Suppressor macrophage treated with lipopolysaccharide for 4 hours (primary cell): Measurements from ENCODE around the gene PRODH2.

ENCODE experiments used
- DNase-seq: peaks from one replicate; pipeline ENCODE4 v3.0.0-alpha.2; 2020

PRODH2 gene

DNA sequence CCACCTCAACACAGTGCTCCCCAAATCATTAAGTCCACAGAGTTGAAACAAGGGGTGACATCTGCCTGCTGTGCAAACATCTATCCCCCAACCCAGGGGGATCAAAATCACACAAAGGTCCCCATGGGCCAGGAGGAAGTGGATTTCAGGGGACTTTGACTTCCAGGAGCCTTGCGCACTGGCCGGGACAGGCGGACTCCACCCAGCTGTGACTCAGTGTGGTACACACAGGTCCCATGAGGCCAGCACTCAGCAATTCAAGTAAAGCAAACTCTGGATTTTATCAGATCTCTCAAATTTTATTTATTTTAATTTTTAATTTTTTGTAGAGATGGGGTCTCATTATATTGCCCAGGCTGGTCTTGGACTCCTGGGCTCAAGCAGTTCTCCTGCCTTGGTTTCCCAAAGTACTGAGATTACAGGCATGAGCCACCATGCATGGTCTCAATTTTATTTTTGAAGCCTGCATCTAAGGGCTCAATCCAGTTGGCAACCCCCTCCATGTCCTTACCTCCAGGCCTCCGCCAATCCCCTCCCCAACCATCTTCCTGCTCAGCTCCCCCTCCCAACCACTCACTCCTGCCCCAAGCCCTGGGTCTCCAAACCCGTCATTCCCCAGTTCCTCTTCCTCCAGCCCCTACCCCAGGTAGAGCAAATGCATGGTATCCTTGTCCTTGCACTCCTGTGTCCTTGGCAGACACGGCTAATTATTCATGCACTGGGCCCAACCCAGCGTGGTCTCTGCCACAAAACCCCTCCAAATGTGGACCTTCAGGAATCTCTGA is 19.1 kb downstream of the PRODH2 start:
- no peak for DNase-seq

DNA sequence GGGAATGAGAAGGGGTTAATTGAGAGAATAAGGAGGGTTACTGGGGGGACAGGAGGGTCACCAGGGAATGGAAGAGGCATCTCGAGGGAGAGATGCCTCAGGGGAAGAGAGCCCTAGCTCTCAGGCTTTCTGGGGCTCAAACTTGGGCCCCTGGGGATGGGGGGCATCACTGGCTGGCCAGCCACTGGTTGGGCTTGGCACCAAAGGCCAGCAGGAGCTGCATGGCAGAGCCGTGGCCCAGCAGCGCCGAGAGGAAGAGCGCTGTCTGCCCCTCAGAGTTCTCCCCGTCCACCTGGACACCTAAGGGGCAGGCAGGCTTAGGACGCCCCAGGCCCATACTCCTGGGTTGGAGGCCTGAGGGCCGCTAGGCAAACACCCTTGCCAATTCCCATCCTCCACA is 19.8 kb downstream of the PRODH2 start:
- no peak for DNase-seq

DNA sequence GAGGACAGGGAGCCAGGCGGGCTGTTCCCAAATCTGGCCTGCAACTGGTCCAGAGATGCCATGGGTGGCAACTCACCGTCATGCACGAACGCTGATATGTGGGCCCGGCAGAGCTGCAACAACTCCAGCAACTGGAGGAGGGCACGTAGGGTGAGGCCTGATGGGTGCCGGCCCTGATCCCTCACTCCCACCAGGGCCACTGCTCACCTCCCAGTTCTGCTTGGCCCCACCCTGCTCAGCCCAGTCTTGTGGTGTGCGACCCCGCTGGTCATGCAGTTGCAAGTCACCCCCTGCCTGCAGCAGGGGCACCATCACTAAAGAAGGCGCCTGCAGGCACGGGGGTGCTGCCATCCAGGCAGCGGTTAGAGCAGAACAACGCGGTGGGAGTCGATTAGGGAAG is 20.3 kb downstream of the PRODH2 start:
- DNase-seq: no peak

DNA sequence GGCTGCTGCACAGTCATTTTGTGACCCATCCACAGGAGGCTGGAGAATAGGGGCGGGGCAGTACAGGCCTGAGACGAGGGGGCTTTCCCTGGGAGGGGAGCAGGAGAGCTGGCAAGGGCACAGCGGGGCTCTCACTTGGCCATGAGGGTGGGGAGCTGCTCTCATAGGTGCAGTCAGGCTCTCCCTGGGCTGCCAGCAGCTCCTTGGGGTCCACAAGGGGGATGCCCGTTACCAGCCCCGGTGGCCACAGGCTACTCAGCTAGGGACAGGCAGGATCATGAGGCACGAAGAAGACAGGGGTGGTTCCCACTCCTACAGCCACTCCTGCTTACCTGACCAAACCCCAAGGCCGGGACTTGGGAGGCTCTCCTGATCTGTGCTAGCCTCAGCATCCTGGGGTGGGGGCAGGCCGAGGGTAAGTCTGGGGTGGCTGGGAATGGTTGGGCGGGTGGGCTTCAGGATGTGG is 20.8 kb downstream of the PRODH2 start:
- DNase-seq: no peak

DNA sequence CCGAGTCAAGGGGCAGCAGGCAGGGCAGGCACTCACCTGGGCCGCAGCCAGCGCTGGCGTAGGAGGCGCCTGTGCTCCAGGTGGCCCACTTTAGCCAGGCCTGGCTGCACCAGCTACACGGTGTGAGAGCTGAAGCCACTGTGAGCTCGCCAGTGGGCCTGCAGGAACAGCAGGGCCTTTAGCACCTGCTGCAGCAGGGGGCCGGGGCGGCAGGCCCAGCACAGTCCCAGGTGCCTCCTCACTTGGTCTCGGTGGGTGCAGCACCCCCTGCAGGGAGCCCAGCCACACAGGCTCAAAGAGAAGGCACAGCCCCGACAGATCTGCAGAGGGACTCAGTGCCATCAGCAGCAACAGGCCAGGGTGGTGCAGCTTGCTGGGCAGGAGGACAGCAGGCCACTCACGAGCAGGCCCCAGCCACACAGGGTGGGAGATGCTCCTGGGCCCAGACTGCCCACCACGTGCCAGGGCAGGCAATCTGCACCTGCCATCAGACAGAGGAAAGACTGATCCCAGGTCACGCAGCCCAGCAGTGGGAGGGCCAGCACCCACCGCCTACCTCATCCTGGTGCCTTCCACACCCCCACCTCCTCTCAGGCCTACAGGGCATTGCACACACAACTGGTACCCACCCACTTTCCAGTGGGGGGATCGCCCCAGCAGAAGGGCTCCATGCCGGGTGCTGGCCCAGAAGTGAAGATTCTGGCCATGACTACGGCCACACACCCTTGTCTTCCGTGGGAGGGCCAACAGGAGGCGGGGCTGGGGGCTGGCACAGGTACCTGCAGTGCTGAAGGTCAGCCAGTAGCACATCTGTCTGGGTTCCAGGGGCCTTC is 21.4 kb downstream of the PRODH2 start:
- no peak for DNase-seq

DNA sequence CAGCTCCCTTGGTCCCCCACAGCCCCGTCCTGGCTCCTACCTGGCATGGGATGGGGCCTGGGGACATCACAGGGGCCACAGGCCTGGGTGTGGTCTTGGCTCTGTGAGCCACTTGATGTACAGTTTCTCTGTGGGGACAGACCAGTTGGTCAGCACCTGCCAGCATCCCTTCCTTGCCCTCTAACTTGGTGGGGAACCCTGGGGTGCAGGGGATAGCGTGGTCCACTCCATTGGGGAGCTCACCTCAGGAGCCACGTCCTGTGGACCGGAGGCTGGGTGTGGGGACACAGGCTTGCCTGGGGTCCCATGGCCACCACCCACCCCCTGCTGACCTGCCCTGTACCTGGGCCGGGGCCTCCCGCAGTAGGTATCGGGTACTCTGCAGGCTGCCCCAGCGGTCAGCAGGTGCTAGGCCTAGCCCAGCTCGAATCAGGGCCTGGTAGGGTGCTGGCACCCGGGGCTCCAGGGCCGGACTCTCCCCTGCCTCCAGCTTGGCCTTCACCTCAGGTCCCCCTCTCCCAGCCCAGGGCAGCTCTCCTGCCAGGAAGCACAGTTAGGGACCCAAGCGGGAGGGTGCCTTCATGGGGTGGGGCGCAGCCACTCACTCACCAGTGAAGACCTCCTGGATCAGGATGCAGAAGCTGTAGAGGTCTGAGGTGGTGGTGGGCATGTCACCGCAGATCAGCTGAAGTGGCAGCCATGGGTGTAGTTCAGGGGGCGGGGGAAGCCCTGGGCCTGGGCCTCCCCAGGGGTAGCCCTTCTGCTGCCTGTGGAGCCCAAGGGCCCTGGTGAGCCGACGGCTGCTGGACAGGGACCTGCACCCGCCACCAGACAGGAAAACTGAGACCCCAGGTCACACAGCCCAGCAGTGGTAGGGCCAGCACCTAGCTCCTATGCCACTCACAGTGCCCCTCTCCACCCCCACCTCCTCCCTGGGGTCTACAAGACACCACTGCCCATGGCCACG is 22.4 kb downstream of the PRODH2 start:
- DNase-seq: no peak

DNA sequence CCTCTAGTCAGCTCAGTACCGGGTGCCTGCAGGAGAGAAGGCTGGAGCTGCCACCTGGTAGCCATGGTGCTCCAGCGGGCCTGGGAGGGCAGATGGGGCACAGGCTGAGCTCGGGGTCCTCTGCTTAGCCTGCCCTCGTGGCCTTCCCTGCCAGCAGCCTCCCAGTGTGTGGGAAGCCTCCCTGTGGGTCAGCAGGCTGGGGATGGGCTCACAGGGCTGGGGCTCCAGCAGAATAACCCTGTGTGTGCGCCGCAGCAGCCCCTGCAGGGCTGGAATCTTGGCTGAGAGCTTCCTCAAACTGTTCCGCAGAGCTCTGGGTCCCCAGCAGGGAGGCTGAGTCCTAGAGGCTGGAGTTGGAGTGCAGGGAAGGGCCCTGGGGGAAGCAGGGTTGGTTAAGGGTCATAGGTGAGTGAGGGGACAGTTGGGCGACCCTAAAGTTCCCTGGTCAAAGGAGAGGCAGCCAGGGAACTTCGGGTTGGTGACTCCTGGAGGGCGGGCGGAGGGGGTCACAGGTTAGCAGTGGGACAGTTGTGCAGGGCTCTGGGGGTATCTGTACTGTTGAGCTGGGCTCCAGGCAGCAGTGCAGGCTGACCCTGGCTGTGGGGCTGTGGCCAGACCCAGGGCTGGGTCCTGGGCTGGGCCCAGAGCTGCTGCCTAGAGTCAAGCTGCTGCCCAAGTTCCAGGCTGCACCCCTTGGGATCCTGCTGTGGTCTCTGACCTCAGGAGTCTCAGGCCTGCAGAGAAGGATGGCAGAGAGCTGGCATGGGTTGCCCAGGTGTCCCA is 23.3 kb downstream of the PRODH2 start:
- no peak for DNase-seq

DNA sequence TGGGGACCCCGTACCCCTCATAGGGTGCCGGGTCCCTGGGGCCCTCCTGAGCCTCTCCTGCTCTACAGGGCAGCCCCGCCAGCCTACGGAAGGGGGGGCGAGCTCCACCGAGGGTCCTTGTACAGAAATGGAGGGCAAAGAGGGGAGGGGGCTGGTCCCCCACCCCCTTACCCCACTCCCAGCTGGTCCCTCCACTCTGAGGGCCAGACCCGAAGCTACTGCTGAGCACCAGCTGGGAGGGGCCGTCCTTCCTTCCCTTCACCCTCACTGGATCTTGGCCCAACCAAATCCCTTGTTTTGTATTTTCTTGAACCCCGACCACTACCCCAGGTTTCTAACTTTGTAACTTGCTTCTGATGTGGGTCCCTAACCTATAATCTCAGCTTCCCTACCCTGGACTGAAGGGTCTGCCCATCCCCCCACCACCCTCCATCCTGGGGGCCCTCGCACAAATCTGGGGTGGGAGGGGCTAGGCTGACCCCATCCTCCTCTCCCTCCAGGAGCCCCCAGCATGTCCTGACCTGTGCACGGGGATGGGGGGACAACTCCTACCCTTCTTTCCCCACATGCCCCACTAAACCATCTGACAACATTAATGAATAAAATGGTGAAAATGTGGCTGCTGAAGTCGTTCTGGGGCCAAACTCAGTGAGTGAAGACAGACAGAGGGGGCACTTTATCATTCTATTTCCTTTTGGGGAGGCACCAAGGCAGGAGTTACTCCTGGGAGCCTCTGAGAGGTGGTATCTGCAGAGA is 24.3 kb downstream of the PRODH2 start:
- DNase-seq: no peak

DNA sequence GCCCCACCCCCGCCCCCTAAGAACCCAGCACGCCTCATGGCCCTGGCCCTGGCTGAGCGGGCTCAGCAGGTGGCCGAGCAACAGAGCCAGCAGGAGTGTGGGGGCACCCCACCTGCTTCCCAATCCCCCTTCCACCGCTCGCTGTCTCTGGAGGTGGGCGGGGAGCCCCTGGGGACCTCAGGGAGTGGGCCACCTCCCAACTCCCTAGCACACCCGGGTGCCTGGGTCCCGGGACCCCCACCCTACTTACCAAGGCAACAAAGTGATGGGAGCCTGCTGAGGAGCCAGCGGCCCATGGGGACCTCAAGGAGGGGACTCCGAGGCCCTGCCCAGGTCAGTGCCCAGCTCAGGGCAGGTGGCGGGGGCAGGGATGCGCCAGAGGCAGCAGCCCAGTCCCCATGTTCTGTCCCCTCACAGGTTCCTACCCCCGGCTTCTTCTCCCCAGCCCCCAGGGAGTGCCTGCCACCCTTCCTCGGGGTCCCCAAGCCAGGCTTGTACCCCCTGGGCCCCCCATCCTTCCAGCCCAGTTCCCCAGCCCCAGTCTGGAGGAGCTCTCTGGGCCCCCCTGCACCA is 25.3 kb downstream of the PRODH2 start:
- DNase-seq: no peak

DNA sequence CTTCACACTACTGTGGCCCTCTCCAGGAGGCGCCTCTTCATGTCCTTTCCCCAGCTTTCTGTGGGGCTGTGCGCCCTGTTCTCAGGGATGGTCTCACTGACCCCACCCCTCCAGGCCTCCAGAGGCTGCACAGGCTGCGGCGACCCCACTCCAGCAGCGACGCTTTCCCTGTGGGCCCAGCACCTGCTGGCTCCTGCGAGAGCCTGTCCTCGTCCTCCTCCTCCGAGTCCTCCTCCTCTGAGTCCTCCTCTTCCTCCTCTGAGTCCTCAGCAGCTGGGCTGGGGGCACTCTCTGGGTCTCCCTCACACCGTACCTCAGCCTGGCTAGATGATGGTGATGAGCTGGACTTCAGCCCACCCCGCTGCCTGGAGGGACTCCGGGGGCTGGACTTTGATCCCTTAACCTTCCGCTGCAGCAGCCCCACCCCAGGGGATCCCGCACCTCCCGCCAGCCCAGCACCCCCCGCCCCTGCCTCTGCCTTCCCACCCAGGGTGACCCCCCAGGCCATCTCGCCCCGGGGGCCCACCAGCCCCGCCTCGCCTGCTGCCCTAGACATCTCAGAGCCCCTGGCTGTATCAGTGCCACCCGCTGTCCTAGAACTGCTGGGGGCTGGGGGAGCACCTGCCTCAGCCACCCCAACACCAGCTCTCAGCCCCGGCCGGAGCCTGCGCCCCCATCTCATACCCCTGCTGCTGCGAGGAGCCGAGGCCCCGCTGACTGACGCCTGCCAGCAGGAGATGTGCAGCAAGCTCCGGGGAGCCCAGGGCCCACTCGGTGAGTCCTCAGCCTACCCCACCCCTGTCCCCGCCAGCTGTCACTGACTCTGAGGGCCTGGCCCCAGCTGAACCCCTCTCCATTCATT is 26.1 kb downstream of the PRODH2 start:
- DNase-seq: no peak

DNA sequence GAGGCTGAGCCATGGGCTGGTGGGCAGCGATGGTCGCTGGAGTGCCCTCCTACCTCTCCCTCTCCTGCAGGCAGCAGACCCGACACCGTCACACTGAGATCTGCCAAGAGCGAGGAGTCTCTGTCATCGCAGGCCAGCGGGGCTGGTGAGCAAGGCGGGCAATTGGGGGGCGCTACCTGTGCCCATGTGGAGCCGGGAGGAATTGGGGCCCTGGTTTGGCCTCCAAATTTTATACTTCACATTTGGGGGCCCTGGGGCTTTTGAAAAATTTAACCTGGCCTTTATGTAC is 27.4 kb downstream of the PRODH2 start:
- DNase-seq: no peak

DNA sequence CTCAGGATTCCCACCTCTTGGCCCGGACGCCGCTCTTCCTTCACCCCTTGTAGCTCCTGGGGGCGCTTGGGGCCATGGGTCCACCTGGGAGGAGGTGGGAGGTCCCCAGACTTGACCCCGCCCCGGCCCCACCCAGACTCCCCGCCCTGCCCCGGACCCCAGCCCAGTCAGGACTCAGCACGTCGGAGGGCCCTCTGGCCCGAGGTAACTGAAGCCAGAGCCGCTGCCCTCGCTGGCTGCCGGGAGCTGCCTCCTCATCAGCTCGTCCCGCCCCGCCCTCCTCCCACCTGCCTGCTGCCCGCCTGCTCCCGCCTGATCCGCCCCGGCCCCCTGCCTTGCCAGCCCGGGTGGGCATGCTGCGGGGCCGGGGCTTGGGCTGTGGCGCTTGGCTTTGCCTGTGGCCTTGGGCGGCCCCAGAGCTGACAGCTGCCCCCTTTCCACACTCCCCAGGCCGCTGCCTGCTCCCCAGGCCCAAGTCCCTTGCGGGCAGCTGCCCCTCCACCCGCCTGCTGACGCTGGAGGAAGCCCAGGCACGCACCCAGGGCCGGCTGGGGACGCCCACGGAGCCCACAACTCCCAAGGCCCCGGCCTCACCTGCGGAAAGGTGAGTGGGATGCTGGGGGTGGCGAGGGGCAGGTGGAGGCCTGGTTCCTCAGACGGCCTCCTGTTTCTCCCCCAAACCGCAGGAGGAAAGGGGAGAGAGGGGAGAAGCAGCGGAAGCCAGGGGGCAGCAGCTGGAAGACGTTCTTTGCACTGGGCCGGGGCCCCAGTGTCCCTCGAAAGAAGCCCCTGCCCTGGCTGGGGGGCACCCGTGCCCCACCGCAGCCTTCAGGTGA is 27.9 kb downstream of the PRODH2 start:
- no peak for DNase-seq

DNA sequence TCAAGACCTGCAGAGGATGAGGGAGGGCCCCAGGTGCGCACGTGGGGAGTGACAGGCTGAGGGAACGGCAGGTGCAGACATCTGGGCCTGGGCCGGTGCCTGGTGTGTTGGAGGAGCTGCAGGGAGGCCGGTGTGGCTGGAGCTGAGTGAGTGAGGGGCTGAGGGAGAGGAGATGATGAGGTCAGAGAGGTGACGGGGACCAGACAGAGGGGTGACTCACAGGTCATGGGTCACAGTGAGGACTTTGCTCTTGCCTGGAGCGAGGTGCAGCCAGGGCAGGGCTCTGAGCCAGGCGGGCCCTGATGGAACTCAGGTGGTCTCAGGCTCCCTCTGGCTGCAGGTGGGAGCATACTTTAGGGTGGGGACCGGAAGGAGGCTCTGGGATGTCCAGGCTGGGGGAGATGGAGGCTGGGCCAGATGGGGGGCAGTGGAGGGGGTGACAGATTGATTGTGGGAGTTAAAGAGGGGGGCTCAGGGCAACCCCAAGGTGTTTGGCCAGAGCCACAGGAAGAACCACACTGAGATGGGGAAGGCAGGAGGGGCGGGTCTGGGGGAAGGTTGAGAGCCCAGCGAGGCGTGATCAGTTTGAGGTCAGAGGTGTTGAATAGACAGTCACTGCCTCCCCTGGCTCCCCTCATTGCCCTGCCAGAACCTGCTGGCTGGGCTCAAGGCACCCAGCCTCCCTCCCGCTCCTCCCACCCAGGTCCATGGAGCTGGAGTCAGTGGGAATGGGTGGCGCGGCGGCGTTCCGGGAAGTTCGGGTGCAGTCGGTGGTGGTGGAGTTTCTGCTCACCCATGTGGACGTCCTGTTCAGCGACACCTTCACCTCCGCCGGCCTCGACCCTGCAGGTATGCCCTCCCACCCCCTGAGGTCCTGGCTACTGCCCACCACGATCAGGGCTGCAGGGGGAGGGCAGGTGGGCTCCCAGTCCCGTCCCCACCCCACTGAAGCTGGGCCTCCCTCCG is 28.9 kb downstream of the PRODH2 start:
- no peak for DNase-seq

DNA sequence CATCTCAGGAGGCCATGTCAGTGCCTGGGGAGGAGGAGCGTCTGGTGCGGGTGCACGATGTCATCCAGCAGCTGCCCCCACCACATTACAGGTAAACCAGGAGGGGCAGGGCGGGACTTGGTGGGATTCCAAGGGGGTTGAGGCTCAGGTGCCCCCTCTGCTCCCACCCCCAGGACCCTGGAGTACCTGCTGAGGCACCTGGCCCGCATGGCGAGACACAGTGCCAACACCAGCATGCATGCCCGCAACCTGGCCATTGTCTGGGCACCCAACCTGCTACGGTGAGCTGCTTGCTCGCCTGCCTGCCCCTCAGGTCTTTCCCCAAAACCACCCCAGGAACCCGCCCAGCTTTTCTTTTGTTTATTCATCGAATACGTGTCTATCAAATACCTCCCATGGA is 30.1 kb downstream of the PRODH2 start:
- no peak for DNase-seq

DNA sequence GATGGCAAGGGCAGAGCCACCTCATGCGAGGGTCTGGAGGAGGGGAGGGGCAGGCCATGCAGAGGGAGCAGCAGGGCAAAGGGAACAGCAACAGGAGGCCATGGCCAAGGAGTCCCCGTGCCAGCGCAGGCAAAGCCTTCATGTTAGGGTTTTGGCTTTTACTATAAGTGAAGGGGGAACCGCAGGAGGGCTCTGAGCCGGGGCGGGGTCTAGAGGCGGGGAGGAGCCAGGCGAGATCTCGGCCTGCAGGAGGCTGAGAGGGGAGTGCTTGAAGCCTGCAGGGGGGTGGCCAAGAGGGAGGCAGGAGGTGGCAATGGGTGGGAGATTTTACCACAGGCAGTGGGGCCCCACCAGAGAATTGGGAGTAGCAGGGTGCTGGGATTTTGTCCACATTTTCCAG is 31.0 kb downstream of the PRODH2 start:
- DNase-seq: no peak

DNA sequence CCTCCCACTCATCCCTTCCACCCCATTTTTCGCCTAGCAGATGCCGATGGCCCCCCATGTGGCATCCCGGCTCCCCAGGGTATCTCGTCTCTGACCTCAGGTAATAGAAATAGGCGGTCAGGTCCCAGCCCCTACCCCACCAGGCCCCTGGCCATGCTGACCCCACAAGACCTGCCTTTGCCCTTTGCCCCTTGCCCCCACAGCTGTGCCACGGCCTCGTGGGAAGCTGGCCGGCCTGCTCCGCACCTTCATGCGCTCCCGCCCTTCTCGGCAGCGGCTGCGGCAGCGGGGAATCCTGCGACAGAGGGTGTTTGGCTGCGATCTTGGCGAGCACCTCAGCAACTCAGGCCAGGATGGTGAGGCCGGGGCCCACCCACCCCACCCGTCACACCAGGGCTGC is 31.9 kb downstream of the PRODH2 start:
- no peak for DNase-seq

DNA sequence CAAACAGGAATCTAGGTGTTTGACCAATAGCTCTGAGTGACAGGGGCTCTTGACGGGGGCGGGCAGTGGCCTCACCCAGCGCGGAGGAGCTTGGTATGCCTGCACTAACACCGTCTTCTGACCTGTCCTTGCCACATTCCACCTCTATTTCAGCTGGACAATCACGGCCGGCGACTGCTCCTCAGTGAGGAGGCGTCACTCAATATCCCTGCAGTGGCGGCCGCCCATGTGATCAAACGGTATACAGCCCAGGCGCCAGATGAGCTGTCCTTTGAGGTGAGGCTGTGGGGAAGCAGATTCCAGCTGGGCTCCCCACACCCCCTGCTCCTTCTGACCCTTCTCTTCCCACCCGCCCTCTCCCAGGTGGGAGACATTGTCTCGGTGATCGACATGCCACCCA is 32.6 kb downstream of the PRODH2 start:
- no peak for DNase-seq

DNA sequence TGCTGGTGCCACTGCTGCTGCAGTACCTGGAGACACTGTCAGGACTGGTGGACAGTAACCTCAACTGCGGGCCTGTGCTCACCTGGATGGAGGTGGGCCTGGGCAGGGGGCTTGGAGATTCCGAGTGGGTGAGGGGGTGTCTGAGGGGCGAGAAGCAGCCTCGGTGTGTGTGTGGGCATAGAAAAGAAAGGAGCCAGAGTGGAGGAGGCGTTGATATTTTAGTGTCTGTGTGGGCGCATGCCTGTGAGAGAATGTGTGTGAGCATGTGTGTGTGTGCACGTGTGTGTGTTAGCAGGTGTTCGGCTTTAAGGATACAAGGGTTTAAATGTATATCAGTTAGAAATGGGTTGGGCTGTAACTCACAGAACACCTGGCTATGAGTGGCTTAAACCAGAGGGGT is 33.6 kb downstream of the PRODH2 start:
- no peak for DNase-seq
